GM23338 (cell line): ENCODE results near the gene SEMA4C. TPM values are rescaled to one million over a fixed set of nuclear protein-coding genes. Genes with fewer than 3 reads are reported as not detected.

Experiments
- ATAC-seq: fragments of 200-7000 bp; cut with Tn5 transposase; 3 replicates; pipeline ENCODE4 v1.9.1; 2020
- DNase-seq: peaks from one replicate; pipeline ENCODE4 v3.0.0-alpha.2; 2015; ENCODE audit warnings: low spot score
- H2AFZ ChIP-seq: fragments of 200-600 bp; sonication (generic); 2 replicates; pipeline ENCODE4 v1.8.0; 2016; ENCODE audit warnings: antibody characterized with exemption, mild to moderate bottlenecking, moderate library complexity
- H3F3A ChIP-seq: fragments of 200-600 bp; sonication (generic); replicated peaks from 2 replicates; pipeline ENCODE4 v1.8.0; 2017; ENCODE audit warnings: antibody characterized with exemption, mixed run types, low read depth
- H3K27ac ChIP-seq: fragments of 200-600 bp; sonication (generic); 2 replicates; pipeline ENCODE4 v1.6.1; 2016; ENCODE audit warnings: low read depth
- H3K27me3 ChIP-seq: fragments of 200-600 bp; sonication (generic); 2 replicates; pipeline ENCODE4 v1.8.0; 2016; ENCODE audit warnings: mild to moderate bottlenecking, mixed run types, moderate library complexity; ENCODE audit not compliant: insufficient read depth
- H3K36me3 ChIP-seq: fragments of 200-600 bp; sonication (generic); 2 replicates; pipeline ENCODE4 v1.8.0; 2016; ENCODE audit warnings: mild to moderate bottlenecking; ENCODE audit not compliant: insufficient read depth
- H3K4me1 ChIP-seq: fragments of 200-600 bp; sonication (generic); 2 replicates; pipeline ENCODE4 v1.8.0; 2016; ENCODE audit warnings: mild to moderate bottlenecking, moderate library complexity; ENCODE audit not compliant: insufficient read depth
- H3K4me2 ChIP-seq: fragments of 200-600 bp; sonication (generic); 2 replicates; pipeline ENCODE4 v1.7.1; 2017; ENCODE audit warnings: mixed run types
- H3K4me3 ChIP-seq: fragments of 200-600 bp; sonication (generic); 2 replicates; pipeline ENCODE4 v1.6.1; 2016; ENCODE audit warnings: mixed run types
- H3K79me2 ChIP-seq: fragments of 200-600 bp; sonication (generic); replicated peaks from 2 replicates; pipeline ENCODE4 v1.8.0; 2017; ENCODE audit warnings: mild to moderate bottlenecking; ENCODE audit not compliant: insufficient read depth
- H3K9me2 ChIP-seq: fragments of 200-600 bp; sonication (generic); 2 replicates; pipeline ENCODE4 v1.8.0; 2017; ENCODE audit not compliant: insufficient read depth
- H4K20me1 ChIP-seq: fragments of 200-600 bp; sonication (generic); replicated peaks from 2 replicates; pipeline ENCODE4 v1.8.0; 2017; ENCODE audit warnings: mild to moderate bottlenecking; ENCODE audit not compliant: insufficient read depth
- H3K27ac Mint-ChIP-seq: 2 replicates; pipeline ENCODE4 v1.8.0; 2020; ENCODE audit warnings: inconsistent platforms, mild to moderate bottlenecking, moderate library complexity, mixed read lengths
- H3K27me3 Mint-ChIP-seq: 3 replicates; pipeline ENCODE4 v1.8.0; 2022; ENCODE audit warnings: low read depth, mild to moderate bottlenecking, moderate library complexity, mixed read lengths, inconsistent platforms; ENCODE audit not compliant: insufficient read depth, poor library complexity
- H3K36me3 Mint-ChIP-seq: 3 replicates; pipeline ENCODE4 v1.8.0; 2021; ENCODE audit warnings: low read depth, mild to moderate bottlenecking, inconsistent platforms, moderate library complexity, mixed read lengths
- H3K4me1 Mint-ChIP-seq: 3 replicates; pipeline ENCODE4 v1.8.0; 2020; ENCODE audit warnings: mild to moderate bottlenecking, inconsistent platforms, mixed read lengths
- H3K4me3 Mint-ChIP-seq: 3 replicates; pipeline ENCODE4 v1.8.0; 2021; ENCODE audit warnings: moderate library complexity, mild to moderate bottlenecking, inconsistent platforms, mixed read lengths
- H3K9me3 Mint-ChIP-seq: 3 replicates; pipeline ENCODE4 v1.8.0; 2020; ENCODE audit warnings: moderate library complexity, mild to moderate bottlenecking, inconsistent platforms, mixed read lengths
- EZH2 ChIP-seq: fragments of 200-600 bp; sonication (generic); IDR thresholded peaks from one replicate; pipeline ENCODE4 v1.8.0; 2017; ENCODE audit warnings: antibody characterized with exemption, mild to moderate bottlenecking, low read depth; ENCODE audit not compliant: unreplicated experiment
- EZH2phosphoT487 ChIP-seq: fragments of 200-600 bp; sonication (generic); IDR thresholded peaks from one replicate; pipeline ENCODE4 v1.8.1; 2018; ENCODE audit warnings: antibody characterized with exemption; ENCODE audit not compliant: unreplicated experiment
- JUNB ChIP-seq: IDR thresholded peaks from one replicate; pipeline ENCODE4 v1.6.1; 2016; ENCODE audit warnings: antibody characterized with exemption; ENCODE audit not compliant: unreplicated experiment
- STAT1 ChIP-seq: IDR thresholded peaks from one replicate; pipeline ENCODE4 v1.6.1; 2016; ENCODE audit warnings: antibody characterized with exemption; ENCODE audit not compliant: unreplicated experiment
- ZNF114 ChIP-seq: fragments of 250-450 bp; sonication (Bioruptor Pico); IDR thresholded peaks from 2 replicates; pipeline ENCODE4 v1.5.0; 2020; ENCODE audit warnings: mild to moderate bottlenecking, moderate library complexity
- ZNF331 ChIP-seq: fragments of 250-450 bp; sonication (Bioruptor Pico); IDR thresholded peaks from 2 replicates; pipeline ENCODE4 v1.5.0; 2020; ENCODE audit warnings: low read depth, mild to moderate bottlenecking, moderate library complexity
- polyA plus RNA-seq: library from polyadenylated mRNA; unstranded; fragments of >200 nt; fragmentation: Nextera tagmentation; extraction: Ambion mirVana; gene quantifications from 2 replicates; pipeline ENCODE4 v1.2.1, GENCODE V29; 2016
- total RNA-seq: library from RNA; depleted of rRNA; stranded (reverse); fragments of >200 nt; shearing (Covaris generic); gene quantifications from 2 replicates; pipeline ENCODE4 v1.2.3, GENCODE V29; 2014
- TF ChIP-seq, protein P1 (sequence below): IDR thresholded peaks from one replicate; pipeline ENCODE4 v1.6.1; 2018; ENCODE audit warnings: antibody characterized with exemption; ENCODE audit not compliant: unreplicated experiment
- TF ChIP-seq, protein P2 (sequence below), 2 experiments: fragments of 200-600 bp in 1 of 2; sonication (generic) in 1 of 2; conservative IDR thresholded peaks; 2 replicates each; pipeline versions ENCODE4 v1.5.1 to v1.6.1; 2016 to 2017; ENCODE audit warnings: antibody characterized with exemption in 2 of 2, low read depth in 2 of 2, mild to moderate bottlenecking in 2 of 2, moderate library complexity in 1 of 2
- TF ChIP-seq, protein P3 (sequence below): fragments of 250-450 bp; sonication (Bioruptor Pico); IDR thresholded peaks from 2 replicates; pipeline ENCODE4 v1.5.0; 2020; ENCODE audit warnings: mild to moderate bottlenecking, moderate library complexity
- TF ChIP-seq, protein P4 (sequence below): IDR thresholded peaks from 2 replicates; pipeline ENCODE4 v1.6.1; 2016; ENCODE audit warnings: antibody characterized with exemption

SEMA4C gene
- total and polyA plus RNA-seq, 2 experiments from 2014 or later, result 16.8 to 80.7 TPM

DNA sequence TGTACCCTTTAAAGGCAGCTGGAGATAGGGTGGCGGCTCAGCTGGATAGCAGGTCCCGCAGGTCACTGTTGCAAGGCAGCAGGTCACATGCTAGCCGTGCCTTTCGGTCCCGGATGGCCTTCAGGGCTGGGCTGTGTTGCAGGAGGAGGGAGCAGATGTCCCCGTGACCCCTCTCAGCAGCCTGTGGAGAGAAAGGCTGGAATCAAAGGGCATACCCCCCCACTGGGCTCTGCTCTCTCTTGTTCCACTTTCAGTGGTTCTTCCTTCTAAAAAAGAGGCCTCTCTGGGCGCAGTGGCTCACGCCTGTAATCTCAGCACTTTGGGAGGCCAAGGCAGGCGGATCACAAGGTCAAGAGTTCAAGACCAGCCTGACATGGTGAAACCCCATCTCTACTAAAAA, 21.6 kb downstream of the SEMA4C start (continued):
- TF ChIP-seq, protein P1, sequence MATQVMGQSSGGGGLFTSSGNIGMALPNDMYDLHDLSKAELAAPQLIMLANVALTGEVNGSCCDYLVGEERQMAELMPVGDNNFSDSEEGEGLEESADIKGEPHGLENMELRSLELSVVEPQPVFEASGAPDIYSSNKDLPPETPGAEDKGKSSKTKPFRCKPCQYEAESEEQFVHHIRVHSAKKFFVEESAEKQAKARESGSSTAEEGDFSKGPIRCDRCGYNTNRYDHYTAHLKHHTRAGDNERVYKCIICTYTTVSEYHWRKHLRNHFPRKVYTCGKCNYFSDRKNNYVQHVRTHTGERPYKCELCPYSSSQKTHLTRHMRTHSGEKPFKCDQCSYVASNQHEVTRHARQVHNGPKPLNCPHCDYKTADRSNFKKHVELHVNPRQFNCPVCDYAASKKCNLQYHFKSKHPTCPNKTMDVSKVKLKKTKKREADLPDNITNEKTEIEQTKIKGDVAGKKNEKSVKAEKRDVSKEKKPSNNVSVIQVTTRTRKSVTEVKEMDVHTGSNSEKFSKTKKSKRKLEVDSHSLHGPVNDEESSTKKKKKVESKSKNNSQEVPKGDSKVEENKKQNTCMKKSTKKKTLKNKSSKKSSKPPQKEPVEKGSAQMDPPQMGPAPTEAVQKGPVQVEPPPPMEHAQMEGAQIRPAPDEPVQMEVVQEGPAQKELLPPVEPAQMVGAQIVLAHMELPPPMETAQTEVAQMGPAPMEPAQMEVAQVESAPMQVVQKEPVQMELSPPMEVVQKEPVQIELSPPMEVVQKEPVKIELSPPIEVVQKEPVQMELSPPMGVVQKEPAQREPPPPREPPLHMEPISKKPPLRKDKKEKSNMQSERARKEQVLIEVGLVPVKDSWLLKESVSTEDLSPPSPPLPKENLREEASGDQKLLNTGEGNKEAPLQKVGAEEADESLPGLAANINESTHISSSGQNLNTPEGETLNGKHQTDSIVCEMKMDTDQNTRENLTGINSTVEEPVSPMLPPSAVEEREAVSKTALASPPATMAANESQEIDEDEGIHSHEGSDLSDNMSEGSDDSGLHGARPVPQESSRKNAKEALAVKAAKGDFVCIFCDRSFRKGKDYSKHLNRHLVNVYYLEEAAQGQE, result no peak
- TF ChIP-seq, protein P2, sequence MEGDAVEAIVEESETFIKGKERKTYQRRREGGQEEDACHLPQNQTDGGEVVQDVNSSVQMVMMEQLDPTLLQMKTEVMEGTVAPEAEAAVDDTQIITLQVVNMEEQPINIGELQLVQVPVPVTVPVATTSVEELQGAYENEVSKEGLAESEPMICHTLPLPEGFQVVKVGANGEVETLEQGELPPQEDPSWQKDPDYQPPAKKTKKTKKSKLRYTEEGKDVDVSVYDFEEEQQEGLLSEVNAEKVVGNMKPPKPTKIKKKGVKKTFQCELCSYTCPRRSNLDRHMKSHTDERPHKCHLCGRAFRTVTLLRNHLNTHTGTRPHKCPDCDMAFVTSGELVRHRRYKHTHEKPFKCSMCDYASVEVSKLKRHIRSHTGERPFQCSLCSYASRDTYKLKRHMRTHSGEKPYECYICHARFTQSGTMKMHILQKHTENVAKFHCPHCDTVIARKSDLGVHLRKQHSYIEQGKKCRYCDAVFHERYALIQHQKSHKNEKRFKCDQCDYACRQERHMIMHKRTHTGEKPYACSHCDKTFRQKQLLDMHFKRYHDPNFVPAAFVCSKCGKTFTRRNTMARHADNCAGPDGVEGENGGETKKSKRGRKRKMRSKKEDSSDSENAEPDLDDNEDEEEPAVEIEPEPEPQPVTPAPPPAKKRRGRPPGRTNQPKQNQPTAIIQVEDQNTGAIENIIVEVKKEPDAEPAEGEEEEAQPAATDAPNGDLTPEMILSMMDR (conservative IDR thresholded peaks at IDR 0.05; ENCODE audit: low read depth in 2 of 2), result no peak
- TF ChIP-seq EZH2, result no peak
- TF ChIP-seq ZNF331 (CRISPR knock-in tag), result no peak
- TF ChIP-seq ZNF114 (CRISPR knock-in tag), result no peak
- TF ChIP-seq STAT1, result no peak

DNA sequence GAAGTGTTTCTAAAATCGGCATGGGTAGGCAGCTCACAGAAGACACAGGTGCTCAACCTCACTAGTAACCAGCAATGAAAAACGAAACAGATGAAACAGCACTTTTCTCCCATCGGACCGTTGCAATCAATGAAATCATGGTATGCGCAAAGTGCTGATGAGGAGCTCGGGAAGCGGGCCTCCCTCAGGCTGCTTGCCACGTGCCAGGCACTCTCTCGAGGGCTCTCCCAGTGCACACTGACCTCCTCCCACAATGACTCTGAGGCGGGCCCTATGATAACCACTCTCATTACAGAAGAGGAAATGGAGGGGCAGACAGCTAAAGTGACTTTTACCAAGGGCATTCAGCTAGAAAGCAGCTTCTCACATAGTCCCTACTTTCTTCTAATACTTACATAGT, 22.3 kb downstream of the SEMA4C start:
- H3K27me3 ChIP-seq, result no peaks in the 10 kb centered on the region
- Mint-ChIP-seq H3K4me3 (no peak overlapping the region), H3K36me3 (peaks cover 39% of the 10 kb centered on the region), H3K9me3 (no peaks in the 10 kb centered on the region), H3K27ac (0 out of 2 replicates have a peak overlapping the region, but pooled peaks have one; percentile 52), H3K4me1 (no peaks in the 10 kb centered on the region; the same call in 1 of the 3 replicates), H3K27me3 (peaks cover 6% of the 10 kb centered on the region)
- H2AFZ ChIP-seq, result no peak overlapping the region
- H3K27ac ChIP-seq, result no peak overlapping the region
- H3K4me2 ChIP-seq, result no peak overlapping the region
- H3K4me1 ChIP-seq, result no peaks in the 10 kb centered on the region
- H4K20me1 ChIP-seq, result no peaks in the 10 kb centered on the region
- no peaks in the 10 kb centered on the region; the same call in 1 of the 2 replicates for H3K79me2 ChIP-seq
- no peaks in the 10 kb centered on the region for H3F3A ChIP-seq
- no peak for DNase-seq
- no peak overlapping the region for H3K4me3 ChIP-seq
- H3K36me3 ChIP-seq, result peaks cover 7% of the 10 kb centered on the region
- H3K9me2 ChIP-seq, result no peaks in the 10 kb centered on the region
- ATAC-seq, result peak; percentile 24; the same call in 1 of the 3 replicates
- TF ChIP-seq, protein P3, sequence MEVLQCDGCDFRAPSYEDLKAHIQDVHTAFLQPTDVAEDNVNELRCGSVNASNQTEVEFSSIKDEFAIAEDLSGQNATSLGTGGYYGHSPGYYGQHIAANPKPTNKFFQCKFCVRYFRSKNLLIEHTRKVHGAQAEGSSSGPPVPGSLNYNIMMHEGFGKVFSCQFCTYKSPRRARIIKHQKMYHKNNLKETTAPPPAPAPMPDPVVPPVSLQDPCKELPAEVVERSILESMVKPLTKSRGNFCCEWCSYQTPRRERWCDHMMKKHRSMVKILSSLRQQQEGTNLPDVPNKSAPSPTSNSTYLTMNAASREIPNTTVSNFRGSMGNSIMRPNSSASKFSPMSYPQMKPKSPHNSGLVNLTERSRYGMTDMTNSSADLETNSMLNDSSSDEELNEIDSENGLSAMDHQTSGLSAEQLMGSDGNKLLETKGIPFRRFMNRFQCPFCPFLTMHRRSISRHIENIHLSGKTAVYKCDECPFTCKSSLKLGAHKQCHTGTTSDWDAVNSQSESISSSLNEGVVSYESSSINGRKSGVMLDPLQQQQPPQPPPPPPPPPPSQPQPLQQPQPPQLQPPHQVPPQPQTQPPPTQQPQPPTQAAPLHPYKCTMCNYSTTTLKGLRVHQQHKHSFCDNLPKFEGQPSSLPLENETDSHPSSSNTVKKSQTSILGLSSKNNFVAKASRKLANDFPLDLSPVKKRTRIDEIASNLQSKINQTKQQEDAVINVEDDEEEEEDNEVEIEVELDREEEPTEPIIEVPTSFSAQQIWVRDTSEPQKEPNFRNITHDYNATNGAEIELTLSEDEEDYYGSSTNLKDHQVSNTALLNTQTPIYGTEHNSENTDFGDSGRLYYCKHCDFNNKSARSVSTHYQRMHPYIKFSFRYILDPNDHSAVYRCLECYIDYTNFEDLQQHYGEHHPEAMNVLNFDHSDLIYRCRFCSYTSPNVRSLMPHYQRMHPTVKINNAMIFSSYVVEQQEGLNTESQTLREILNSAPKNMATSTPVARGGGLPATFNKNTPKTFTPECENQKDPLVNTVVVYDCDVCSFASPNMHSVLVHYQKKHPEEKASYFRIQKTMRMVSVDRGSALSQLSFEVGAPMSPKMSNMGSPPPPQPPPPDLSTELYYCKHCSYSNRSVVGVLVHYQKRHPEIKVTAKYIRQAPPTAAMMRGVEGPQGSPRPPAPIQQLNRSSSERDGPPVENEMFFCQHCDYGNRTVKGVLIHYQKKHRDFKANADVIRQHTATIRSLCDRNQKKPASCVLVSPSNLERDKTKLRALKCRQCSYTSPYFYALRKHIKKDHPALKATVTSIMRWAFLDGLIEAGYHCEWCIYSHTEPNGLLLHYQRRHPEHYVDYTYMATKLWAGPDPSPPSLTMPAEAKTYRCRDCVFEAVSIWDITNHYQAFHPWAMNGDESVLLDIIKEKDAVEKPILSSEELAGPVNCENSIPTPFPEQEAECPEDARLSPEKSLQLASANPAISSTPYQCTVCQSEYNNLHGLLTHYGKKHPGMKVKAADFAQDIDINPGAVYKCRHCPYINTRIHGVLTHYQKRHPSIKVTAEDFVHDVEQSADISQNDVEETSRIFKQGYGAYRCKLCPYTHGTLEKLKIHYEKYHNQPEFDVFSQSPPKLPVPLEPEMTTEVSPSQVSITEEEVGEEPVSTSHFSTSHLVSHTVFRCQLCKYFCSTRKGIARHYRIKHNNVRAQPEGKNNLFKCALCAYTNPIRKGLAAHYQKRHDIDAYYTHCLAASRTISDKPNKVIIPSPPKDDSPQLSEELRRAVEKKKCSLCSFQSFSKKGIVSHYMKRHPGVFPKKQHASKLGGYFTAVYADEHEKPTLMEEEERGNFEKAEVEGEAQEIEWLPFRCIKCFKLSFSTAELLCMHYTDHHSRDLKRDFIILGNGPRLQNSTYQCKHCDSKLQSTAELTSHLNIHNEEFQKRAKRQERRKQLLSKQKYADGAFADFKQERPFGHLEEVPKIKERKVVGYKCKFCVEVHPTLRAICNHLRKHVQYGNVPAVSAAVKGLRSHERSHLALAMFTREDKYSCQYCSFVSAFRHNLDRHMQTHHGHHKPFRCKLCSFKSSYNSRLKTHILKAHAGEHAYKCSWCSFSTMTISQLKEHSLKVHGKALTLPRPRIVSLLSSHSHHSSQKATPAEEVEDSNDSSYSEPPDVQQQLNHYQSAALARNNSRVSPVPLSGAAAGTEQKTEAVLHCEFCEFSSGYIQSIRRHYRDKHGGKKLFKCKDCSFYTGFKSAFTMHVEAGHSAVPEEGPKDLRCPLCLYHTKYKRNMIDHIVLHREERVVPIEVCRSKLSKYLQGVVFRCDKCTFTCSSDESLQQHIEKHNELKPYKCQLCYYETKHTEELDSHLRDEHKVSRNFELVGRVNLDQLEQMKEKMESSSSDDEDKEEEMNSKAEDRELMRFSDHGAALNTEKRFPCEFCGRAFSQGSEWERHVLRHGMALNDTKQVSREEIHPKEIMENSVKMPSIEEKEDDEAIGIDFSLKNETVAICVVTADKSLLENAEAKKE (CRISPR knock-in tag), result no peak
- TF ChIP-seq ZNF114 (CRISPR knock-in tag) (no peak), JUNB (no peak), EZH2phosphoT487 (no peak)
- TF ChIP-seq, protein P4, sequence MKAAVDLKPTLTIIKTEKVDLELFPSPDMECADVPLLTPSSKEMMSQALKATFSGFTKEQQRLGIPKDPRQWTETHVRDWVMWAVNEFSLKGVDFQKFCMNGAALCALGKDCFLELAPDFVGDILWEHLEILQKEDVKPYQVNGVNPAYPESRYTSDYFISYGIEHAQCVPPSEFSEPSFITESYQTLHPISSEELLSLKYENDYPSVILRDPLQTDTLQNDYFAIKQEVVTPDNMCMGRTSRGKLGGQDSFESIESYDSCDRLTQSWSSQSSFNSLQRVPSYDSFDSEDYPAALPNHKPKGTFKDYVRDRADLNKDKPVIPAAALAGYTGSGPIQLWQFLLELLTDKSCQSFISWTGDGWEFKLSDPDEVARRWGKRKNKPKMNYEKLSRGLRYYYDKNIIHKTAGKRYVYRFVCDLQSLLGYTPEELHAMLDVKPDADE, result no peak
- TF ChIP-seq, protein P2 (conservative IDR thresholded peaks at IDR 0.05; ENCODE audit: low read depth in 2 of 2), result no peak
